Keratinocyte (primary cell): Measurements from ENCODE around the gene VCAN.

Experiments used
- CTCF ChIP-seq, 3 experiments: IDR thresholded peaks in 1 of 3; conservative IDR thresholded peaks in 1 of 3; optimal IDR thresholded peaks in 1 of 3; 2 replicates in 2 of 3; 3 replicates in 1 of 3; pipeline versions ENCODE3 to v1.5.1; 2011; ENCODE audit warnings: low read length in 3 of 3, mild to moderate bottlenecking in 3 of 3, moderate library complexity in 2 of 3, control low read depth in 1 of 3, inconsistent platforms in 1 of 3; ENCODE audit not compliant: insufficient read depth in 2 of 3; ENCODE audit errors: extremely low read depth in 1 of 3
- EZH2 ChIP-seq: IDR thresholded peaks from one replicate; pipeline ENCODE4 v1.6.1; 2012; ENCODE audit warnings: inconsistent platforms, mild to moderate bottlenecking, low read length, moderate library complexity

- TF ChIP-seq EZH2 (no peak), CTCF (optimal IDR thresholded peaks at IDR 0.05 in 1 of 3, IDR thresholded peaks at IDR 0.05 in 1 of 3, conservative IDR thresholded peaks at IDR 0.05 in 1 of 3; ENCODE audit: extremely low read depth in 1 of 3, insufficient read depth in 2 of 3, low read length in 3 of 3) (no peak)
Measured at GRCh38 chr5:83543898-83544297, 72.4 kb downstream of the VCAN start.
